GM23338 (cell line): ENCODE measurements around the gene SCGB3A1. TPM values are rescaled to one million over a fixed set of nuclear protein-coding genes. Genes with fewer than 3 reads are reported as not detected.

Experiments used
- ATAC-seq: fragments of 200-7000 bp; cut with Tn5 transposase; 3 replicates; pipeline ENCODE4 v1.9.1; 2020
- DNase-seq: peaks from one replicate; pipeline ENCODE4 v3.0.0-alpha.2; 2015; ENCODE audit warnings: low spot score
- H2AFZ ChIP-seq: fragments of 200-600 bp; sonication (generic); 2 replicates; pipeline ENCODE4 v1.8.0; 2016; ENCODE audit warnings: antibody characterized with exemption, mild to moderate bottlenecking, moderate library complexity
- H3F3A ChIP-seq: fragments of 200-600 bp; sonication (generic); replicated peaks from 2 replicates; pipeline ENCODE4 v1.8.0; 2017; ENCODE audit warnings: antibody characterized with exemption, mixed run types, low read depth
- H3K27ac ChIP-seq: fragments of 200-600 bp; sonication (generic); 2 replicates; pipeline ENCODE4 v1.6.1; 2016; ENCODE audit warnings: low read depth
- H3K27me3 ChIP-seq: fragments of 200-600 bp; sonication (generic); 2 replicates; pipeline ENCODE4 v1.8.0; 2016; ENCODE audit warnings: mild to moderate bottlenecking, mixed run types, moderate library complexity; ENCODE audit not compliant: insufficient read depth
- H3K36me3 ChIP-seq: fragments of 200-600 bp; sonication (generic); 2 replicates; pipeline ENCODE4 v1.8.0; 2016; ENCODE audit warnings: mild to moderate bottlenecking; ENCODE audit not compliant: insufficient read depth
- H3K4me1 ChIP-seq: fragments of 200-600 bp; sonication (generic); 2 replicates; pipeline ENCODE4 v1.8.0; 2016; ENCODE audit warnings: mild to moderate bottlenecking, moderate library complexity; ENCODE audit not compliant: insufficient read depth
- H3K4me2 ChIP-seq: fragments of 200-600 bp; sonication (generic); 2 replicates; pipeline ENCODE4 v1.7.1; 2017; ENCODE audit warnings: mixed run types
- H3K4me3 ChIP-seq: fragments of 200-600 bp; sonication (generic); 2 replicates; pipeline ENCODE4 v1.6.1; 2016; ENCODE audit warnings: mixed run types
- H3K79me2 ChIP-seq: fragments of 200-600 bp; sonication (generic); replicated peaks from 2 replicates; pipeline ENCODE4 v1.8.0; 2017; ENCODE audit warnings: mild to moderate bottlenecking; ENCODE audit not compliant: insufficient read depth
- H3K9me2 ChIP-seq: fragments of 200-600 bp; sonication (generic); 2 replicates; pipeline ENCODE4 v1.8.0; 2017; ENCODE audit not compliant: insufficient read depth
- H4K20me1 ChIP-seq: fragments of 200-600 bp; sonication (generic); replicated peaks from 2 replicates; pipeline ENCODE4 v1.8.0; 2017; ENCODE audit warnings: mild to moderate bottlenecking; ENCODE audit not compliant: insufficient read depth
- H3K27ac Mint-ChIP-seq: 2 replicates; pipeline ENCODE4 v1.8.0; 2020; ENCODE audit warnings: inconsistent platforms, mild to moderate bottlenecking, moderate library complexity, mixed read lengths
- H3K27me3 Mint-ChIP-seq: 3 replicates; pipeline ENCODE4 v1.8.0; 2022; ENCODE audit warnings: low read depth, mild to moderate bottlenecking, moderate library complexity, mixed read lengths, inconsistent platforms; ENCODE audit not compliant: insufficient read depth, poor library complexity
- H3K36me3 Mint-ChIP-seq: 3 replicates; pipeline ENCODE4 v1.8.0; 2021; ENCODE audit warnings: low read depth, mild to moderate bottlenecking, inconsistent platforms, moderate library complexity, mixed read lengths
- H3K4me1 Mint-ChIP-seq: 3 replicates; pipeline ENCODE4 v1.8.0; 2020; ENCODE audit warnings: mild to moderate bottlenecking, inconsistent platforms, mixed read lengths
- H3K4me3 Mint-ChIP-seq: 3 replicates; pipeline ENCODE4 v1.8.0; 2021; ENCODE audit warnings: moderate library complexity, mild to moderate bottlenecking, inconsistent platforms, mixed read lengths
- H3K9me3 Mint-ChIP-seq: 3 replicates; pipeline ENCODE4 v1.8.0; 2020; ENCODE audit warnings: moderate library complexity, mild to moderate bottlenecking, inconsistent platforms, mixed read lengths
- CREB1 ChIP-seq: fragments of 250-450 bp; sonication (Bioruptor Pico); IDR thresholded peaks from 2 replicates; pipeline ENCODE4 v1.5.0; 2020; ENCODE audit warnings: low read depth, mild to moderate bottlenecking, moderate library complexity
- EZH2 ChIP-seq: fragments of 200-600 bp; sonication (generic); IDR thresholded peaks from one replicate; pipeline ENCODE4 v1.8.0; 2017; ENCODE audit warnings: antibody characterized with exemption, mild to moderate bottlenecking, low read depth; ENCODE audit not compliant: unreplicated experiment
- NANOG ChIP-seq: IDR thresholded peaks from 2 replicates; pipeline ENCODE4 v1.6.1; 2016; ENCODE audit warnings: antibody characterized with exemption, borderline replicate concordance
- STAT1 ChIP-seq: IDR thresholded peaks from one replicate; pipeline ENCODE4 v1.6.1; 2016; ENCODE audit warnings: antibody characterized with exemption; ENCODE audit not compliant: unreplicated experiment
- ZNF114 ChIP-seq: fragments of 250-450 bp; sonication (Bioruptor Pico); IDR thresholded peaks from 2 replicates; pipeline ENCODE4 v1.5.0; 2020; ENCODE audit warnings: mild to moderate bottlenecking, moderate library complexity
- ZNF331 ChIP-seq: fragments of 250-450 bp; sonication (Bioruptor Pico); IDR thresholded peaks from 2 replicates; pipeline ENCODE4 v1.5.0; 2020; ENCODE audit warnings: low read depth, mild to moderate bottlenecking, moderate library complexity
- polyA plus RNA-seq: library from polyadenylated mRNA; unstranded; fragments of >200 nt; fragmentation: Nextera tagmentation; extraction: Ambion mirVana; gene quantifications from 2 replicates; pipeline ENCODE4 v1.2.1, GENCODE V29; 2016
- total RNA-seq: library from RNA; depleted of rRNA; stranded (reverse); fragments of >200 nt; shearing (Covaris generic); gene quantifications from 2 replicates; pipeline ENCODE4 v1.2.3, GENCODE V29; 2014
- TF ChIP-seq, protein P1 (sequence below), 2 experiments: fragments of 200-600 bp in 1 of 2; sonication (generic) in 1 of 2; conservative IDR thresholded peaks; 2 replicates each; pipeline versions ENCODE4 v1.5.1 to v1.6.1; 2016 to 2017; ENCODE audit warnings: antibody characterized with exemption in 2 of 2, low read depth in 2 of 2, mild to moderate bottlenecking in 2 of 2, moderate library complexity in 1 of 2
- TF ChIP-seq, protein P2 (sequence below): fragments of 250-450 bp; sonication (Bioruptor Pico); IDR thresholded peaks from 2 replicates; pipeline ENCODE4 v1.5.0; 2020; ENCODE audit warnings: mild to moderate bottlenecking, moderate library complexity

Gene SCGB3A1
- total and polyA plus RNA-seq, 2 experiments from 2014 or later: not detected

DNA sequence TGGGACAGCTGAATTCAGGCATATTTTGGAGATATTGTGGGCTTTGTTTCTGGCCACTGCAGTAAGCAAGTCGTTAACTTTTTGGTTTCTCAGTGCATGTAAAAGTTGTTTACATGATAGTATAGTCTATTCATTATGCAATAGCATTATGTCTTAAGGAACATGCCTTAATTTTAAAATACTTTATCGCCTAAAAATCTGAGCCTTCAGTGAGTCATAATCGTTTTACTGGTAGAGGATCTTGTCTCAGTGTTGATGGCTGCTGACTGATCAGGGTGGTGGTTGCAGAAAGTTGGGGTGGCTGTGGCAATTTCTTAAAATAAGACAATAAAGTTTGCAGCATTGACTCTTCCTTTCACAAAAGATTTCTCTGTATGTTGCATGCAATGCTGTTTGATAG is 5.1 kb downstream of the SCGB3A1 start:
- no peaks in the 10 kb centered on the region for H3K79me2 ChIP-seq
- H3K9me2 ChIP-seq: no peaks in the 10 kb centered on the region
- Mint-ChIP-seq H3K4me1 (peaks cover 5% of the 10 kb centered on the region; the same call in 1 of the 3 replicates), H3K36me3 (no peaks in the 10 kb centered on the region), H3K4me3 (no peak overlapping the region), H3K9me3 (no peaks in the 10 kb centered on the region), H3K27ac (no peak overlapping the region), H3K27me3 (peaks cover 22% of the 10 kb centered on the region)
- 0 out of 2 replicates have a peak, but pooled peaks cover 3% of the 10 kb centered on the region for H3K4me1 ChIP-seq
- no peak overlapping the region for H3K4me3 ChIP-seq
- DNase-seq (no peak), ATAC-seq (no peak)
- no peaks in the 10 kb centered on the region for H3K36me3 ChIP-seq
- H3F3A ChIP-seq: no peaks in the 10 kb centered on the region
- H3K27me3 ChIP-seq: peaks cover 33% of the 10 kb centered on the region
- H4K20me1 ChIP-seq: no peaks in the 10 kb centered on the region
- TF ChIP-seq ZNF114 (CRISPR knock-in tag) (no peak), NANOG (no peak), CREB1 (CRISPR knock-in tag) (no peak), EZH2 (no peak), ZNF331 (CRISPR knock-in tag) (no peak), STAT1 (no peak)
- TF ChIP-seq, protein P1, sequence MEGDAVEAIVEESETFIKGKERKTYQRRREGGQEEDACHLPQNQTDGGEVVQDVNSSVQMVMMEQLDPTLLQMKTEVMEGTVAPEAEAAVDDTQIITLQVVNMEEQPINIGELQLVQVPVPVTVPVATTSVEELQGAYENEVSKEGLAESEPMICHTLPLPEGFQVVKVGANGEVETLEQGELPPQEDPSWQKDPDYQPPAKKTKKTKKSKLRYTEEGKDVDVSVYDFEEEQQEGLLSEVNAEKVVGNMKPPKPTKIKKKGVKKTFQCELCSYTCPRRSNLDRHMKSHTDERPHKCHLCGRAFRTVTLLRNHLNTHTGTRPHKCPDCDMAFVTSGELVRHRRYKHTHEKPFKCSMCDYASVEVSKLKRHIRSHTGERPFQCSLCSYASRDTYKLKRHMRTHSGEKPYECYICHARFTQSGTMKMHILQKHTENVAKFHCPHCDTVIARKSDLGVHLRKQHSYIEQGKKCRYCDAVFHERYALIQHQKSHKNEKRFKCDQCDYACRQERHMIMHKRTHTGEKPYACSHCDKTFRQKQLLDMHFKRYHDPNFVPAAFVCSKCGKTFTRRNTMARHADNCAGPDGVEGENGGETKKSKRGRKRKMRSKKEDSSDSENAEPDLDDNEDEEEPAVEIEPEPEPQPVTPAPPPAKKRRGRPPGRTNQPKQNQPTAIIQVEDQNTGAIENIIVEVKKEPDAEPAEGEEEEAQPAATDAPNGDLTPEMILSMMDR (conservative IDR thresholded peaks at IDR 0.05; ENCODE audit: low read depth in 2 of 2): no peak
- TF ChIP-seq, protein P2, sequence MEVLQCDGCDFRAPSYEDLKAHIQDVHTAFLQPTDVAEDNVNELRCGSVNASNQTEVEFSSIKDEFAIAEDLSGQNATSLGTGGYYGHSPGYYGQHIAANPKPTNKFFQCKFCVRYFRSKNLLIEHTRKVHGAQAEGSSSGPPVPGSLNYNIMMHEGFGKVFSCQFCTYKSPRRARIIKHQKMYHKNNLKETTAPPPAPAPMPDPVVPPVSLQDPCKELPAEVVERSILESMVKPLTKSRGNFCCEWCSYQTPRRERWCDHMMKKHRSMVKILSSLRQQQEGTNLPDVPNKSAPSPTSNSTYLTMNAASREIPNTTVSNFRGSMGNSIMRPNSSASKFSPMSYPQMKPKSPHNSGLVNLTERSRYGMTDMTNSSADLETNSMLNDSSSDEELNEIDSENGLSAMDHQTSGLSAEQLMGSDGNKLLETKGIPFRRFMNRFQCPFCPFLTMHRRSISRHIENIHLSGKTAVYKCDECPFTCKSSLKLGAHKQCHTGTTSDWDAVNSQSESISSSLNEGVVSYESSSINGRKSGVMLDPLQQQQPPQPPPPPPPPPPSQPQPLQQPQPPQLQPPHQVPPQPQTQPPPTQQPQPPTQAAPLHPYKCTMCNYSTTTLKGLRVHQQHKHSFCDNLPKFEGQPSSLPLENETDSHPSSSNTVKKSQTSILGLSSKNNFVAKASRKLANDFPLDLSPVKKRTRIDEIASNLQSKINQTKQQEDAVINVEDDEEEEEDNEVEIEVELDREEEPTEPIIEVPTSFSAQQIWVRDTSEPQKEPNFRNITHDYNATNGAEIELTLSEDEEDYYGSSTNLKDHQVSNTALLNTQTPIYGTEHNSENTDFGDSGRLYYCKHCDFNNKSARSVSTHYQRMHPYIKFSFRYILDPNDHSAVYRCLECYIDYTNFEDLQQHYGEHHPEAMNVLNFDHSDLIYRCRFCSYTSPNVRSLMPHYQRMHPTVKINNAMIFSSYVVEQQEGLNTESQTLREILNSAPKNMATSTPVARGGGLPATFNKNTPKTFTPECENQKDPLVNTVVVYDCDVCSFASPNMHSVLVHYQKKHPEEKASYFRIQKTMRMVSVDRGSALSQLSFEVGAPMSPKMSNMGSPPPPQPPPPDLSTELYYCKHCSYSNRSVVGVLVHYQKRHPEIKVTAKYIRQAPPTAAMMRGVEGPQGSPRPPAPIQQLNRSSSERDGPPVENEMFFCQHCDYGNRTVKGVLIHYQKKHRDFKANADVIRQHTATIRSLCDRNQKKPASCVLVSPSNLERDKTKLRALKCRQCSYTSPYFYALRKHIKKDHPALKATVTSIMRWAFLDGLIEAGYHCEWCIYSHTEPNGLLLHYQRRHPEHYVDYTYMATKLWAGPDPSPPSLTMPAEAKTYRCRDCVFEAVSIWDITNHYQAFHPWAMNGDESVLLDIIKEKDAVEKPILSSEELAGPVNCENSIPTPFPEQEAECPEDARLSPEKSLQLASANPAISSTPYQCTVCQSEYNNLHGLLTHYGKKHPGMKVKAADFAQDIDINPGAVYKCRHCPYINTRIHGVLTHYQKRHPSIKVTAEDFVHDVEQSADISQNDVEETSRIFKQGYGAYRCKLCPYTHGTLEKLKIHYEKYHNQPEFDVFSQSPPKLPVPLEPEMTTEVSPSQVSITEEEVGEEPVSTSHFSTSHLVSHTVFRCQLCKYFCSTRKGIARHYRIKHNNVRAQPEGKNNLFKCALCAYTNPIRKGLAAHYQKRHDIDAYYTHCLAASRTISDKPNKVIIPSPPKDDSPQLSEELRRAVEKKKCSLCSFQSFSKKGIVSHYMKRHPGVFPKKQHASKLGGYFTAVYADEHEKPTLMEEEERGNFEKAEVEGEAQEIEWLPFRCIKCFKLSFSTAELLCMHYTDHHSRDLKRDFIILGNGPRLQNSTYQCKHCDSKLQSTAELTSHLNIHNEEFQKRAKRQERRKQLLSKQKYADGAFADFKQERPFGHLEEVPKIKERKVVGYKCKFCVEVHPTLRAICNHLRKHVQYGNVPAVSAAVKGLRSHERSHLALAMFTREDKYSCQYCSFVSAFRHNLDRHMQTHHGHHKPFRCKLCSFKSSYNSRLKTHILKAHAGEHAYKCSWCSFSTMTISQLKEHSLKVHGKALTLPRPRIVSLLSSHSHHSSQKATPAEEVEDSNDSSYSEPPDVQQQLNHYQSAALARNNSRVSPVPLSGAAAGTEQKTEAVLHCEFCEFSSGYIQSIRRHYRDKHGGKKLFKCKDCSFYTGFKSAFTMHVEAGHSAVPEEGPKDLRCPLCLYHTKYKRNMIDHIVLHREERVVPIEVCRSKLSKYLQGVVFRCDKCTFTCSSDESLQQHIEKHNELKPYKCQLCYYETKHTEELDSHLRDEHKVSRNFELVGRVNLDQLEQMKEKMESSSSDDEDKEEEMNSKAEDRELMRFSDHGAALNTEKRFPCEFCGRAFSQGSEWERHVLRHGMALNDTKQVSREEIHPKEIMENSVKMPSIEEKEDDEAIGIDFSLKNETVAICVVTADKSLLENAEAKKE (CRISPR knock-in tag): no peak
- no peak overlapping the region for H3K27ac ChIP-seq
- no peak overlapping the region for H3K4me2 ChIP-seq
- no peak overlapping the region for H2AFZ ChIP-seq
